ENCODE results near the gene FBXO42. TPM values are rescaled to one million over a fixed set of nuclear protein-coding genes. Genes with fewer than 3 reads are reported as not detected.

The FBXO42 gene
- total RNA-seq, 1 donor from 2014 or later = 11.9 TPM

- H3K4me3 ChIP-seq (ENCODE audit: low read depth, low read length) = no peak overlapping the region
- H3K27me3 ChIP-seq (ENCODE audit: control insufficient read depth, insufficient read depth, low read length) = no peaks in the 10 kb centered on the region
- DNase-seq (ENCODE audit: low read depth) = no peak
- TF ChIP-seq CTCF (IDR thresholded peaks at IDR 0.05; ENCODE audit: insufficient read depth, low read length, poor library complexity, severe bottlenecking) = no peak
- no peaks in the 10 kb centered on the region for H3K36me3 ChIP-seq (ENCODE audit: control insufficient read depth, insufficient read depth, low read length)
These were observed 41.6 kb upstream of the FBXO42 start for GRCh38 chr1:16393570-16394521.

GRCh38 chr1:16392740-16393569, 40.7 kb upstream of the FBXO42 start:
- no peaks in the 10 kb centered on the region for H3K27me3 ChIP-seq (ENCODE audit: control insufficient read depth, insufficient read depth, low read length)
- DNase-seq (ENCODE audit: low read depth) = no peak
- H3K36me3 ChIP-seq (ENCODE audit: control insufficient read depth, insufficient read depth, low read length) = no peaks in the 10 kb centered on the region
- H3K4me3 ChIP-seq (ENCODE audit: low read depth, low read length) = no peak overlapping the region
- TF ChIP-seq CTCF (IDR thresholded peaks at IDR 0.05; ENCODE audit: insufficient read depth, low read length, poor library complexity, severe bottlenecking) = no peak

GRCh38 chr1:16391411-16391810, 39.1 kb upstream of the FBXO42 start:
- no peak for DNase-seq (ENCODE audit: low read depth)
- no peak for TF ChIP-seq CTCF (IDR thresholded peaks at IDR 0.05; ENCODE audit: insufficient read depth, low read length, poor library complexity, severe bottlenecking)
- Histone ChIP-seq H3K36me3 (ENCODE audit: control insufficient read depth, insufficient read depth, low read length) (no peaks in the 10 kb centered on the region), H3K4me3 (ENCODE audit: low read depth, low read length) (no peak overlapping the region), H3K27me3 (ENCODE audit: control insufficient read depth, insufficient read depth, low read length) (no peaks in the 10 kb centered on the region)

- Histone ChIP-seq H3K36me3 (ENCODE audit: control insufficient read depth, insufficient read depth, low read length) (no peaks in the 10 kb centered on the region), H3K4me3 (ENCODE audit: low read depth, low read length) (no peak overlapping the region), H3K27me3 (ENCODE audit: control insufficient read depth, insufficient read depth, low read length) (no peaks in the 10 kb centered on the region)
- no peak for TF ChIP-seq CTCF (IDR thresholded peaks at IDR 0.05; ENCODE audit: insufficient read depth, low read length, poor library complexity, severe bottlenecking)
- no peak for DNase-seq (ENCODE audit: low read depth)
These were observed 35.2 kb upstream of the FBXO42 start for GRCh38 chr1:16387201-16388188.

- Histone ChIP-seq H3K4me3 (ENCODE audit: low read depth, low read length) (no peak overlapping the region), H3K36me3 (ENCODE audit: control insufficient read depth, insufficient read depth, low read length) (no peaks in the 10 kb centered on the region), H3K27me3 (ENCODE audit: control insufficient read depth, insufficient read depth, low read length) (no peaks in the 10 kb centered on the region)
- peak; percentile 56 for DNase-seq (ENCODE audit: low read depth)
- no peak for TF ChIP-seq CTCF (IDR thresholded peaks at IDR 0.05; ENCODE audit: insufficient read depth, low read length, poor library complexity, severe bottlenecking)
These were observed 34.3 kb upstream of the FBXO42 start for GRCh38 chr1:16386454-16387113.

Measured in kidney epithelial cell (primary cell).